Endodermal cell (in vitro differentiated cells): ENCODE results near the gene TEP1. TPM values are rescaled to one million over a fixed set of nuclear protein-coding genes. Genes with fewer than 3 reads are reported as not detected.

Experiments
- DNase-seq: peaks from one replicate; pipeline ENCODE4 v3.0.0-alpha.2; 2017
- H3K27ac ChIP-seq: 2 replicates; pipeline ENCODE4 v1.5.1; 2013; ENCODE audit warnings: mild to moderate bottlenecking, low read depth, low read length, moderate library complexity
- H3K27me3 ChIP-seq: 2 replicates; pipeline ENCODE4 v1.6.1; 2013; ENCODE audit warnings: mild to moderate bottlenecking, low read length, moderate library complexity; ENCODE audit not compliant: insufficient read depth, control insufficient read depth, poor library complexity, severe bottlenecking
- H3K36me3 ChIP-seq: 2 replicates; pipeline ENCODE4 v1.7.0; 2013; ENCODE audit warnings: mild to moderate bottlenecking, low read length, moderate library complexity; ENCODE audit not compliant: control insufficient read depth, insufficient read depth
- H3K4me1 ChIP-seq: one replicate; pipeline ENCODE4 v1.7.0; 2013; ENCODE audit warnings: low read length; ENCODE audit not compliant: control insufficient read depth, insufficient read depth
- H3K4me3 ChIP-seq: 2 replicates; pipeline ENCODE4 v1.5.1; 2013; ENCODE audit warnings: mild to moderate bottlenecking, low read length, moderate library complexity
- H3K9ac ChIP-seq: 2 replicates; pipeline ENCODE4 v1.6.1; 2013; ENCODE audit warnings: mild to moderate bottlenecking, low read length, moderate library complexity; ENCODE audit not compliant: poor library complexity, severe bottlenecking; ENCODE audit errors: extremely low read depth
- H3K9me3 ChIP-seq: 2 replicates; pipeline ENCODE4 v1.6.1; 2013; ENCODE audit warnings: mild to moderate bottlenecking, low read length, moderate library complexity; ENCODE audit not compliant: control insufficient read depth
- H3K27ac Mint-ChIP-seq: 2 replicates; pipeline ENCODE4 v1.8.0; 2020; ENCODE audit warnings: mixed read lengths
- H3K27me3 Mint-ChIP-seq: 2 replicates; pipeline ENCODE4 v1.8.0; 2021; ENCODE audit warnings: mild to moderate bottlenecking, mixed read lengths; ENCODE audit not compliant: insufficient read depth
- H3K36me3 Mint-ChIP-seq: 2 replicates; pipeline ENCODE4 v1.8.0; 2020; ENCODE audit warnings: low read depth, mixed read lengths
- H3K4me1 Mint-ChIP-seq: 2 replicates; pipeline ENCODE4 v1.8.0; 2020; ENCODE audit warnings: mixed read lengths
- H3K4me3 Mint-ChIP-seq: 2 replicates; pipeline ENCODE4 v1.8.0; 2020; ENCODE audit warnings: mild to moderate bottlenecking, moderate library complexity, mixed read lengths
- H3K9me3 Mint-ChIP-seq: 2 replicates; pipeline ENCODE4 v1.8.0; 2020; ENCODE audit warnings: mild to moderate bottlenecking, mixed read lengths
- CTCF ChIP-seq: fragments of 200-600 bp; sonication (generic); conservative IDR thresholded peaks from 2 replicates; pipeline ENCODE4 v1.5.0; 2021; ENCODE audit warnings: antibody characterized with exemption, mild to moderate bottlenecking
- WGBS, 2 experiments: methylation state at CpG; one replicate each; pipeline versions ENCODE4 v1.1.5 to v1.1.7; 2013; ENCODE audit warnings: missing lambda C conversion rate in 2 of 2, mixed read lengths in 1 of 2; ENCODE audit not compliant: insufficient coverage in 1 of 2, insufficient read length in 1 of 2; 5-methylcytosine and 5-hydroxymethylcytosine counted together
- total RNA-seq, 2 donors: library from RNA; stranded (reverse); fragmentation: NEBNext Ultra II Directional in 1 of 2; extraction: Animal tissue kit (Norgen Biotek cat#: 25700) in 1 of 2; gene quantifications; 2 replicates in 1 of 2; 3 replicates in 1 of 2; pipeline ENCODE4 v1.2.1, GENCODE V29; 2021

TEP1 gene
- total RNA-seq, 2 donors from 2014 or later: 33.8 to 34.0 TPM

DNA sequence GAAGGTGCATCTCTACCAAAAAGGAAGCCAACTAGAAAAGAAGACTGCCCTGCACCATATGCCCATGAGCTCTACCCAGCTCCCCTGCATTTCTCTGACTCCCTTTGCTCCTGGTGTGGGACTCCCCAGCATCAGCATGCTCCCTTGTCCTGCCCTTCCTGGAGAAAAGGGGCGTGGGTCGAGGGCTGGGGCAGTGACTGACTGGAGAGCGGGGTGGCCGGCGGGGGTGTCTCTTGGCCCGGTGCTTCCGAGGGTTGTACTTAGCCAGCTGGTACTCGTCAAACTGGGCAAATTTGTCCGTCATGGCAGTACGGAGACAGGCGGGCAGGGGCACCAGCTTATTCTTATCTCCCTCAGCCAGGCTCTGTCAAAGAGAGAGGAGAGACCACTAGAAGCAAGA, 9.8 kb downstream of the TEP1 start:
- no peak for DNase-seq
- Mint-ChIP-seq H3K4me3 (no peak overlapping the region), H3K4me1 (no peaks in the 10 kb centered on the region), H3K27me3 (no peaks in the 10 kb centered on the region), H3K9me3 (no peaks in the 10 kb centered on the region), H3K27ac (no peak overlapping the region), H3K36me3 (peaks cover 68% of the 10 kb centered on the region)
- Histone ChIP-seq H3K36me3 (peaks cover 81% of the 10 kb centered on the region), H3K27ac (no peak overlapping the region), H3K4me3 (no peak overlapping the region), H3K9me3 (no peaks in the 10 kb centered on the region), H3K27me3 (no peaks in the 10 kb centered on the region), H3K9ac (no peak overlapping the region), H3K4me1 (no peaks in the 10 kb centered on the region)
- WGBS, 2 experiments: 95 to 100% methylated on average over 4 to 11 of the region's 11 CpGs
- no peak for TF ChIP-seq CTCF

DNA sequence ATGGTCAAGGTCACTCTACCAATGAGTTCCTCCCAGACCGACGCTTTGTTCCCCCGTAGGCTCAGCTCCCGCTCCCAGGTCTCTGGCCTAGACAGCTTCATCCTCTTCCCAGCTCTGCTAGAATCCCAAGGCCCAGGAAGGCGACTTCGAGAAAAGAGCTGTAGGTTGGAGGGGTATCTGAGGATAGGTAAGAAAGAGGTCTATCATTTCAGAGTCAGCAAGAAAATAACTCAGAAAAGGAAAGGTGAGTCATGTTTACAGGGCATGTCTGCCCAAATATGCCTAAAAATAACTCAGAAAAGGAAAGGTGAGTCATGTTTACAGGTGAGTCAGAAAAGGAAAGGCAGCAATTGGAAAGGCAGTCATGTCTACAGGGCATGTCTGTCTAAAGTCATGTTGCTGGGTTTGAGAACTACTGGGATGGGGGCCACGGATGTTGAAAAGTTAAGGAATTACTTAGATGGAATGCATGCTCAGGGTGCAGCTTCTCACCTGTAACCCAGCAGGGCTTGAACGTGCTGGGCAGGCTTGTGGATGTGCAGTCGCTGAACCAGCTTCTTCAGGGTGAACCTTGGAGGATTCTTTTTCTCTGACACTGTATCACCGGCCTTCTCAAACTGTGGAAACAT, 12.2 kb downstream of the TEP1 start:
- Histone ChIP-seq H3K27ac (no peak overlapping the region), H3K9me3 (no peaks in the 10 kb centered on the region), H3K9ac (no peak overlapping the region), H3K4me3 (no peak overlapping the region), H3K27me3 (no peaks in the 10 kb centered on the region), H3K4me1 (no peaks in the 10 kb centered on the region), H3K36me3 (peaks cover 81% of the 10 kb centered on the region)
- no peak overlapping the region for H3K4me3 Mint-ChIP-seq
- WGBS, 2 experiments: 93 to 94% methylated on average over 5 to 10 of the region's 10 CpGs
- H3K36me3 Mint-ChIP-seq: peaks cover 62% of the 10 kb centered on the region
- no peak overlapping the region for H3K27ac Mint-ChIP-seq
- no peak for TF ChIP-seq CTCF
- no peaks in the 10 kb centered on the region for H3K4me1 Mint-ChIP-seq
- no peaks in the 10 kb centered on the region for H3K27me3 Mint-ChIP-seq
- H3K9me3 Mint-ChIP-seq: no peaks in the 10 kb centered on the region
- no peak for DNase-seq

DNA sequence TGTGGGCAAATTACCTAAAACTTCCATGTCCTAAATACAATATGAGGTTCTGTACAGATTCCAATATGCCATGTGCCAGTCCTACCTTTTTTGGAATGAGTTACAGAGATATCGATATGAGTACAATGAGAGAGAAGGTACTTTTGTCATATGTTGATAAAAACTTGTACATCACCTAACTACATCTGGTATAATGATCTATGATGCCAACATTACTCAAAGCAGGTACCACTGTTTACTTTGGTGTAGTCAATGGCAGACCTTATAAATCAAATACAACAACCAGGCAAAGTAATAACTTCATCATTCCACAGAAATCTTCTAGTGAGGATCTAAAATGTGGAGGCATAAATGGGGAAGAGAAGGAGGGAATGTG, 12.7 kb downstream of the TEP1 start:
- peaks cover 64% of the 10 kb centered on the region for H3K36me3 Mint-ChIP-seq
- H3K36me3 ChIP-seq: peaks cover 81% of the 10 kb centered on the region
- H3K27ac ChIP-seq: no peak overlapping the region
- DNase-seq: no peak
- H3K4me1 ChIP-seq: no peaks in the 10 kb centered on the region
- no peak overlapping the region for H3K9ac ChIP-seq
- H3K27ac Mint-ChIP-seq: no peak overlapping the region
- no peak overlapping the region for H3K4me3 Mint-ChIP-seq
- H3K4me1 Mint-ChIP-seq: no peaks in the 10 kb centered on the region
- no peaks in the 10 kb centered on the region for H3K9me3 ChIP-seq
- H3K27me3 Mint-ChIP-seq: no peaks in the 10 kb centered on the region
- H3K4me3 ChIP-seq: no peak overlapping the region
- TF ChIP-seq CTCF: no peak
- WGBS, 2 experiments: 83% methylated on average over 1 of the region's 1 CpG; no CpG with 5 or more reads in 1 of the 2 experiments
- no peaks in the 10 kb centered on the region for H3K9me3 Mint-ChIP-seq
- no peaks in the 10 kb centered on the region for H3K27me3 ChIP-seq
